ENCODE data around the gene GJC2. TPM values are rescaled to one million over a fixed set of nuclear protein-coding genes. Genes with fewer than 3 reads are reported as not detected.
A peak's percentile ranks its signal among the peaks of the same experiment; 100 is the strongest.

The GJC2 gene
- total RNA-seq, 1 experiment from 2014 or later = 1.2 TPM

DNA sequence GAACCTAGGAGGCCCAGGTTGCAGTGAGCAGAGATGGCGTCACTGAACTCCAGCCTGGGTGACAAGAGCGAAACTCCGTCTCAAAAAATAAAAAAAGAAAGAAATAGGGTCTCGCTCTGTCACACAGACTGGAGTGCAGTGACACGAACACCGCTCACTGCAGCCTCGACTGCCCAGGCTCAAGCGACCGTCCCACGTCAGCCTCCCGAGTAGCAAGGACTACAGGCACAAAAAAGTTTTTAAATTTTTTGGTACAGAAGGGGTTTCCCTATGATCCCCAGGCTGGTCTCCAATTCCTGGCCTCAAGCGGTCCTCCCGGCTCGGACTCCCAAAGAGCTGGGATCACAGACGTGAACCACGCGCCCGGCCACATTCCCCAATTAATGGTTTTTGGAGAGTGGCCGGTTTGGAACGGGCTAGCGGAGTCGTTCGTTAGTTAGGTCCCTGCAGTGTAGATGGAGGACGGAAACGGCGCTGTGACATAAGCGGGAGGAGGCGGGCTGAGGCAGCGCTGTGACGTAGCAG is 10.3 kb upstream of the GJC2 start:
- Histone ChIP-seq H3K9me2 (replicated peaks; ENCODE audit: low read length) (no peaks in the 10 kb centered on the region), H3K4me3 (ENCODE audit: low read length) (peak overlapping the region; percentile 69), H3K4me2 (ENCODE audit: low read length) (peak overlapping the region; percentile 81), H3K79me2 (ENCODE audit: low read length) (peaks cover 43% of the 10 kb centered on the region), H4K20me1 (ENCODE audit: low read length) (peaks cover 36% of the 10 kb centered on the region), H3K27me3 (ENCODE audit: low read length) (no peaks in the 10 kb centered on the region), H3K9ac (ENCODE audit: low read length) (peak overlapping the region; percentile 71), H3K36me3 (ENCODE audit: low read depth, low read length) (no peaks in the 10 kb centered on the region), H3K9me3 (ENCODE audit: low read length) (no peaks in the 10 kb centered on the region), H2AFZ (ENCODE audit: low read length) (peak overlapping the region; percentile 91), H3F3A (ENCODE audit: low read length, unreplicated experiment) (no peaks in the 10 kb centered on the region), H3K27ac (ENCODE audit: low read length) (peak overlapping the region; percentile 37), H3K4me1 (ENCODE audit: insufficient read depth, low read length) (peaks cover 23% of the 10 kb centered on the region)
- TF ChIP-seq EZH2phosphoT487 (IDR thresholded peaks at IDR 0.05; ENCODE audit: borderline replicate concordance, low read length) = no peak
- TF ChIP-seq, protein P1, sequence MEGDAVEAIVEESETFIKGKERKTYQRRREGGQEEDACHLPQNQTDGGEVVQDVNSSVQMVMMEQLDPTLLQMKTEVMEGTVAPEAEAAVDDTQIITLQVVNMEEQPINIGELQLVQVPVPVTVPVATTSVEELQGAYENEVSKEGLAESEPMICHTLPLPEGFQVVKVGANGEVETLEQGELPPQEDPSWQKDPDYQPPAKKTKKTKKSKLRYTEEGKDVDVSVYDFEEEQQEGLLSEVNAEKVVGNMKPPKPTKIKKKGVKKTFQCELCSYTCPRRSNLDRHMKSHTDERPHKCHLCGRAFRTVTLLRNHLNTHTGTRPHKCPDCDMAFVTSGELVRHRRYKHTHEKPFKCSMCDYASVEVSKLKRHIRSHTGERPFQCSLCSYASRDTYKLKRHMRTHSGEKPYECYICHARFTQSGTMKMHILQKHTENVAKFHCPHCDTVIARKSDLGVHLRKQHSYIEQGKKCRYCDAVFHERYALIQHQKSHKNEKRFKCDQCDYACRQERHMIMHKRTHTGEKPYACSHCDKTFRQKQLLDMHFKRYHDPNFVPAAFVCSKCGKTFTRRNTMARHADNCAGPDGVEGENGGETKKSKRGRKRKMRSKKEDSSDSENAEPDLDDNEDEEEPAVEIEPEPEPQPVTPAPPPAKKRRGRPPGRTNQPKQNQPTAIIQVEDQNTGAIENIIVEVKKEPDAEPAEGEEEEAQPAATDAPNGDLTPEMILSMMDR (conservative IDR thresholded peaks at IDR 0.05; ENCODE audit: low read depth, low read length) = no peak
- no peak for TF ChIP-seq EZH2 (IDR thresholded peaks at IDR 0.05; ENCODE audit: low read length, unreplicated experiment)
- BruUV-seq (replicated peaks) = TSS peak; percentile 82
- DNase-seq (no peak), ATAC-seq (no peak)
- CTCF ChIA-PET = no interaction called here
- POLR2A ChIA-PET (ENCODE audit: unreplicated experiment) = no interaction called here
- intact Hi-C loops (cut with micrococcal nuclease) = loop anchor here (1.0 kb wide), 1 partner anchor 8 kb away; no protein-coding TSS in a partner anchor

DNA sequence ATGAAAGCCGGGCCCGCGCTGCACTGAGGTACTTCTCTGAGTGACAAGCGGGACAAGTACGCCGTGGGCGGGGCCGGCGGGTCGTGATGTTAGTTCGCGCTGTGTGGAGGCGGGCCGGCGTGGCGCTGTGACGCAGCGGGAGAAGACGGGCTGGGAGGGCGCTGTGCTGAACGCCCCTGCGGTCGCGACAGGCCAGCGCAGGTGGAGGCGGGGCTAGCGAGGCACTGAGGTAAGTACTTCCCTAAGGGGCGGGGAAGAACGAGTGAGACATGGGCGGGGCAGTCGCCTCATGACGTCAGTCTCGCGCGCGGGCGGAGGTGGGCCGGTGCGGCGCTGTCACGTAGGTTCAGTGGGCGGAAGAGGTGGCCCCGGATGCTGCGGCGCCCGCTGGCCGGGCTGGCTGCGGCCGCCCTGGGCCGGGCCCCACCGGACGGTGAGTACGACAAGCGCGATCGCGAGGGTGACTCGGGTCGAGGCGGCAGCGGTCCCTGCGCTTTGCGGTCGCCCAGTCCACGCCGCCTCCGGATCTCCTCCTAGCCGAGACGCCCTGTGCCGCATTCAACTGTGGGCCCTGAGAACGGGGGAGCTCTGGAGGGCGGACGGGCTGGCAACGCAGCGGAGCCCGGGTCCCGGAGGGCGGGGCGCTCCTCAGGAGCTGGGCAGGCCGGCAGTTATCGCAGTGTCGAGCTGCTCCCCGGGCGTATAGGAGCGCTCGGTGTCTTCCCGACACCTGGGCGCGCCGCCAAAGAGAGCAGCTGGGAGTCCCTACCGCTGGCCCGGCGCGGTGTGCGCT is 9.6 kb upstream of the GJC2 start, which contains the start of gene GUK1:
GUK1 (plus strand) TSS at position 349 of the 793 bp plus-strand sequence; CDS start at position 373, 24 bp downstream.
- H3K4me1 ChIP-seq (ENCODE audit: insufficient read depth, low read length) = peaks cover 23% of the 10 kb centered on the region
- H3K36me3 ChIP-seq (ENCODE audit: low read depth, low read length) = no peaks in the 10 kb centered on the region
- TF ChIP-seq EZH2phosphoT487 (IDR thresholded peaks at IDR 0.05; ENCODE audit: borderline replicate concordance, low read length) = no peak
- TF ChIP-seq, protein P1 (conservative IDR thresholded peaks at IDR 0.05; ENCODE audit: low read depth, low read length) = peak; percentile 42
- no peak for TF ChIP-seq EZH2 (IDR thresholded peaks at IDR 0.05; ENCODE audit: low read length, unreplicated experiment)
- H3K4me2 ChIP-seq (ENCODE audit: low read length) = peak within 1 kb of the TSS; percentile 98
- peaks cover 50% of the 10 kb centered on the region for H3K79me2 ChIP-seq (ENCODE audit: low read length)
- H3K4me3 ChIP-seq (ENCODE audit: low read length) = peak within 1 kb of the TSS; percentile 84
- H3K9me3 ChIP-seq (ENCODE audit: low read length) = no peaks in the 10 kb centered on the region
- peak; percentile 91 for ATAC-seq
- intact Hi-C loops (cut with micrococcal nuclease) = loop anchor here (1.0 to 5.0 kb wide), 5 partner anchors 9 to 267 kb away; partner anchors contain the start of genes ARF1, MRPL55 and TRIM11
- H3F3A ChIP-seq (ENCODE audit: low read length, unreplicated experiment) = no peaks in the 10 kb centered on the region
- CTCF ChIA-PET = no interaction called here
- H3K9me2 ChIP-seq (replicated peaks; ENCODE audit: low read length) = no peaks in the 10 kb centered on the region
- TSS peak; percentile 64 for BruUV-seq (replicated peaks)
- peak within 1 kb of the TSS; percentile 89 for H3K9ac ChIP-seq (ENCODE audit: low read length)
- peak within 1 kb of the TSS; percentile 44 for H3K27ac ChIP-seq (ENCODE audit: low read length)
- no peaks in the 10 kb centered on the region for H3K27me3 ChIP-seq (ENCODE audit: low read length)
- peak; percentile 100 for DNase-seq
- peak within 1 kb of the TSS; percentile 91 for H2AFZ ChIP-seq (ENCODE audit: low read length)
- POLR2A ChIA-PET (ENCODE audit: unreplicated experiment) = interaction anchor here (0.9 kb wide), 1 partner anchor 26 kb away, joined by 3 read pairs; the partner anchor contains the start of gene IBA57
- H4K20me1 ChIP-seq (ENCODE audit: low read length) = peaks cover 43% of the 10 kb centered on the region
